ENCODE results near the gene CFAP46.
"Not testable (repeated sequence)": the region's sequence is repeated elsewhere in the genome, so short reads cannot be mapped to it uniquely, and the experiment has no call there.

CFAP46 gene

GRCh38 chr10:132899751-132900065 lies 42.7 kb downstream of the CFAP46 start:
- intact Hi-C loops (cut with DNase I; ENCODE audit: low total_unique reads), result no loop called here

GRCh38 chr10:132899054-132899750 lies 43.2 kb downstream of the CFAP46 start:
- intact Hi-C loops (cut with DNase I; ENCODE audit: low total_unique reads), result no loop called here
- H3K36me3 ChIP-seq, result no peaks in the 10 kb centered on the region
- no peak overlapping the region for H3K27ac ChIP-seq
- peaks cover 0 to 9% of the 10 kb centered on the region in 2 donors for H3K27me3 ChIP-seq
- TF ChIP-seq CTCF (IDR thresholded peaks at IDR 0.05), result no peak
- no peaks in the 10 kb centered on the region for H3K9me3 ChIP-seq
- no peak overlapping the region for H3K4me3 ChIP-seq
- no peaks in the 10 kb centered on the region for H3K4me1 ChIP-seq
- DNase-seq, result peak; percentile 7 to 44

More at GRCh38 chr10:132899751-132900065, 42.7 kb downstream of the CFAP46 start:
- Histone ChIP-seq H3K36me3 (no peaks in the 10 kb centered on the region), H3K27ac (no peak overlapping the region), H3K27me3 (peaks cover 0 to 9% of the 10 kb centered on the region in 2 donors), H3K4me3 (no peak overlapping the region), H3K9me3 (peaks cover 0 to 1% (median 1%) of the 10 kb centered on the region in 3 donors), H3K4me1 (no peaks in the 10 kb centered on the region)
- DNase-seq, result peak; percentile 12 to 48
- TF ChIP-seq CTCF (IDR thresholded peaks at IDR 0.05), result no peak

- no peak overlapping the region for H3K27ac ChIP-seq
- intact Hi-C loops (cut with DNase I; ENCODE audit: low total_unique reads), result no loop called here
- peaks cover 0 to 11% of the 10 kb centered on the region in 2 donors for H3K27me3 ChIP-seq
- no peaks in the 10 kb centered on the region for H3K9me3 ChIP-seq
- no peaks in the 10 kb centered on the region for H3K36me3 ChIP-seq
- no peak overlapping the region for H3K4me3 ChIP-seq
- no peak for TF ChIP-seq CTCF (IDR thresholded peaks at IDR 0.05)
- no peaks in the 10 kb centered on the region for H3K4me1 ChIP-seq
- peak in 1 of 2 donors; percentile 15 for DNase-seq
Measured at GRCh38 chr10:132898391-132899053, 43.8 kb downstream of the CFAP46 start.

- intact Hi-C loops (cut with DNase I; ENCODE audit: low total_unique reads), result no loop called here
- Histone ChIP-seq H3K27me3 (peaks cover 0 to 19% of the 10 kb centered on the region in 2 donors), H3K4me1 (no peaks in the 10 kb centered on the region), H3K9me3 (no peaks in the 10 kb centered on the region), H3K36me3 (no peaks in the 10 kb centered on the region), H3K27ac (no peak overlapping the region), H3K4me3 (no peak overlapping the region)
- no peak for TF ChIP-seq CTCF (IDR thresholded peaks at IDR 0.05)
- peak; percentile 11 to 53 for DNase-seq
Measured at GRCh38 chr10:132897516-132898381, 44.6 kb downstream of the CFAP46 start.

GRCh38 chr10:132893786-132894185 lies 48.6 kb downstream of the CFAP46 start:
- H3K4me1 ChIP-seq; H3K27ac ChIP-seq; intact Hi-C loops (cut with DNase I; ENCODE audit: low total_unique reads); H3K4me3 ChIP-seq; H3K9me3 ChIP-seq; H3K36me3 ChIP-seq: not testable (repeated sequence)
- DNase-seq, result peak in 1 of 2 donors; percentile 15
- H3K27me3 ChIP-seq, result peaks cover 0 to 53% of the 10 kb centered on the region in 2 donors

All from tibial artery (tissue), 4 donors.